ENCODE data around the gene ABCB9. TPM values are rescaled to one million over a fixed set of nuclear protein-coding genes. Genes with fewer than 3 reads are reported as not detected.
A peak's percentile ranks its signal among the peaks of the same experiment; 100 is the strongest.

ABCB9 gene
- total RNA-seq, 2 experiments from 2014 or later: 4.3 to 4.9 TPM

GRCh38 chr12:122886161-122886560 is 80.1 kb downstream of the ABCB9 start:
- Mint-ChIP-seq H3K4me3 (no peak overlapping the region), H3K27ac (no peak overlapping the region), H3K4me1 (ENCODE audit: low read depth) (peaks cover 93% of the 10 kb centered on the region), H3K36me3 (ENCODE audit: low read depth) (peaks cover 10% of the 10 kb centered on the region), H3K9me3 (peaks cover 2% of the 10 kb centered on the region), H3K27me3 (no peaks in the 10 kb centered on the region)
- DNase-seq: no peak
- intact Hi-C loops (cut with micrococcal nuclease): no loop called here
- ChIA-PET CTCF (interaction anchor here (1.8 kb wide), 1 partner anchor 26 kb away, joined by 6 read pairs; no protein-coding TSS in a partner anchor), POLR2A (interaction anchor here (1.9 to 21.6 kb wide), 2 partner anchors 8 to 12 kb away, joined by 6 to 239 read pairs; partner anchors contain the start of gene VPS37B)
- ATAC-seq: no peak
- no peak for TF ChIP-seq CTCF (IDR thresholded peaks at IDR 0.05)

GRCh38 chr12:122884860-122885259 is 81.4 kb downstream of the ABCB9 start:
- ATAC-seq: no peak
- no peak for DNase-seq
- POLR2A ChIA-PET: interaction anchor here (0.5 to 21.6 kb wide), 2 partner anchors 14 to 434 kb away, joined by 3 to 239 read pairs; partner anchors contain the start of gene VPS37B
- peaks cover 93% of the 10 kb centered on the region for H3K4me1 Mint-ChIP-seq (ENCODE audit: low read depth)
- H3K27ac Mint-ChIP-seq: no peak overlapping the region
- H3K4me3 Mint-ChIP-seq: no peak overlapping the region
- intact Hi-C loops (cut with micrococcal nuclease): no loop called here
- CTCF ChIA-PET: interaction anchor here (0.8 to 1.8 kb wide), 3 partner anchors 8 to 24 kb away, joined by 3 to 6 read pairs (median 3); no protein-coding TSS in a partner anchor
- TF ChIP-seq CTCF (IDR thresholded peaks at IDR 0.05): no peak
- H3K36me3 Mint-ChIP-seq (ENCODE audit: low read depth): peaks cover 20% of the 10 kb centered on the region
- H3K27me3 Mint-ChIP-seq: peaks cover 2% of the 10 kb centered on the region
- peaks cover 2% of the 10 kb centered on the region for H3K9me3 Mint-ChIP-seq

GRCh38 chr12:122884091-122884826 is 82.0 kb downstream of the ABCB9 start:
- DNase-seq (no peak), ATAC-seq (no peak)
- intact Hi-C loops (cut with micrococcal nuclease): no loop called here
- Mint-ChIP-seq H3K9me3 (peaks cover 2% of the 10 kb centered on the region), H3K27me3 (peaks cover 4% of the 10 kb centered on the region), H3K27ac (peak overlapping the region; percentile 64), H3K4me1 (ENCODE audit: low read depth) (peaks cover 93% of the 10 kb centered on the region), H3K4me3 (no peak overlapping the region), H3K36me3 (ENCODE audit: low read depth) (peaks cover 24% of the 10 kb centered on the region)
- TF ChIP-seq CTCF (IDR thresholded peaks at IDR 0.05): no peak
- ChIA-PET CTCF (interaction anchor here (0.8 to 5.0 kb wide), 5 partner anchors 8 to 70 kb away, joined by 3 to 70 read pairs (median 3); partner anchors contain the start of gene VPS37B), POLR2A (interaction anchor here (0.5 to 21.6 kb wide), 3 partner anchors 14 to 433 kb away, joined by 3 to 239 read pairs (median 7); partner anchors contain the start of gene VPS37B)

- Mint-ChIP-seq H3K27ac (peak overlapping the region; percentile 76), H3K27me3 (peaks cover 6% of the 10 kb centered on the region), H3K4me1 (ENCODE audit: low read depth) (peaks cover 91% of the 10 kb centered on the region), H3K9me3 (peaks cover 2% of the 10 kb centered on the region), H3K4me3 (peak overlapping the region; percentile 11), H3K36me3 (ENCODE audit: low read depth) (peaks cover 23% of the 10 kb centered on the region)
- ATAC-seq: peak; percentile 12
- DNase-seq: no peak
- CTCF ChIA-PET: interaction anchor here (1.1 to 5.0 kb wide), 7 partner anchors 8 to 71 kb away, joined by 3 to 70 read pairs (median 5); partner anchors contain the start of gene VPS37B
- no peak for TF ChIP-seq CTCF (IDR thresholded peaks at IDR 0.05)
- intact Hi-C loops (cut with micrococcal nuclease): no loop called here
- POLR2A ChIA-PET: interaction anchor here (0.8 to 21.6 kb wide), 5 partner anchors 9 to 92 kb away, joined by 3 to 239 read pairs (median 7); partner anchors contain the start of genes OGFOD2 and VPS37B
Measured at GRCh38 chr12:122882908-122883558, 83.2 kb downstream of the ABCB9 start.
